ENCODE measurements around the gene CDH13.

GRCh38 chr16:82758904-82759303, 132.1 kb downstream of the CDH13 start:
- TF ChIP-seq POLR2AphosphoS5 (IDR thresholded peaks at IDR 0.05; ENCODE audit: low read depth), result no peak
- TF ChIP-seq CTCF (IDR thresholded peaks at IDR 0.05; ENCODE audit: insufficient read depth, low read length), result no peak
